GM23338 (cell line): ENCODE results near the gene SLC25A22. TPM values are rescaled to one million over a fixed set of nuclear protein-coding genes. Genes with fewer than 3 reads are reported as not detected.

Experiments used
- ETS1 ChIP-seq: IDR thresholded peaks from 2 replicates; pipeline ENCODE4 v1.6.1; 2016; ENCODE audit warnings: antibody characterized with exemption
- ZNF462 ChIP-seq: fragments of 250-450 bp; sonication (Bioruptor Pico); IDR thresholded peaks from 2 replicates; pipeline ENCODE4 v1.5.0; 2020; ENCODE audit warnings: mild to moderate bottlenecking, moderate library complexity
- polyA plus RNA-seq: library from polyadenylated mRNA; unstranded; fragments of >200 nt; fragmentation: Nextera tagmentation; extraction: Ambion mirVana; gene quantifications from 2 replicates; pipeline ENCODE4 v1.2.1, GENCODE V29; 2016
- small RNA-seq: library from RNA; depleted of rRNA; stranded (forward); fragments of <200 nt; gene quantifications from one replicate; pipeline ENCODE3, GENCODE V24; 2014; ENCODE audit warnings: low replicate concordance
- total RNA-seq: library from RNA; depleted of rRNA; stranded (reverse); fragments of >200 nt; shearing (Covaris generic); gene quantifications from 2 replicates; pipeline ENCODE4 v1.2.3, GENCODE V29; 2014; rRNA removed

The SLC25A22 gene
- total and polyA plus RNA-seq, 2 experiments from 2014 or later: 21.0 to 46.4 TPM

GRCh38 chr11:742156-742546, 55.9 kb downstream of the SLC25A22 start (continued):
- TF ChIP-seq ZNF462 (no peak), ETS1 (no peak)

Small RNAs within 50 kb of the gene (small RNA-seq; reads per million reads assigned to genes)
- gene SNORA52: not detected

Other genes with a start within 250 kb of the SLC25A22 start
- gene LMNTD2, start 237.5 kb downstream of the SLC25A22 start, total RNA-seq: 1.3 and 1.8 TPM in 2 replicates
- 1.9 and 2.1 TPM in 2 replicates for gene LMNTD2, start 237.5 kb downstream of the SLC25A22 start, polyA plus RNA-seq
- gene RASSF7, start 237.3 kb downstream of the SLC25A22 start, total RNA-seq: 59.1 and 64.8 TPM in 2 replicates
- 37.6 and 39.6 TPM in 2 replicates for gene RASSF7, start 237.3 kb downstream of the SLC25A22 start, polyA plus RNA-seq
- 33.9 and 45.9 TPM in 2 replicates for gene PHRF1, start 221.8 kb downstream of the SLC25A22 start, total RNA-seq
- gene PHRF1, start 221.8 kb downstream of the SLC25A22 start, polyA plus RNA-seq: 11.0 and 11.6 TPM in 2 replicates
- gene IRF7, start 182.3 kb downstream of the SLC25A22 start, total RNA-seq: 13.8 and 17.3 TPM in 2 replicates
- gene IRF7, start 182.3 kb downstream of the SLC25A22 start, polyA plus RNA-seq: 11.4 and 12.3 TPM in 2 replicates
- not detected in 2 replicates for gene CDHR5, start 173.3 kb downstream of the SLC25A22 start, total RNA-seq
- not detected in 2 replicates for gene CDHR5, start 173.3 kb downstream of the SLC25A22 start, polyA plus RNA-seq
- not detected in 2 replicates for gene SCT, start 171.1 kb downstream of the SLC25A22 start, total RNA-seq
- gene SCT, start 171.1 kb downstream of the SLC25A22 start, polyA plus RNA-seq: 2.6 and 3.8 TPM in 2 replicates
- 0.27 and 1.0 TPM in 2 replicates for gene DRD4, start 161.0 kb downstream of the SLC25A22 start, total RNA-seq
- 1.3 and 1.8 TPM in 2 replicates for gene DRD4, start 161.0 kb downstream of the SLC25A22 start, polyA plus RNA-seq
- gene DEAF1, start 103.1 kb downstream of the SLC25A22 start, total RNA-seq: 33.5 and 42.6 TPM in 2 replicates
- 47.8 and 49.3 TPM in 2 replicates for gene DEAF1, start 103.1 kb downstream of the SLC25A22 start, polyA plus RNA-seq
- gene TMEM80, start 102.5 kb downstream of the SLC25A22 start, total RNA-seq: 12.8 and 13.1 TPM in 2 replicates
- gene TMEM80, start 102.5 kb downstream of the SLC25A22 start, polyA plus RNA-seq: 25.1 and 25.4 TPM in 2 replicates
- gene EPS8L2, start 92.0 kb downstream of the SLC25A22 start, total RNA-seq: 34.1 and 38.7 TPM in 2 replicates
- gene EPS8L2, start 92.0 kb downstream of the SLC25A22 start, polyA plus RNA-seq: 56.5 and 59.4 TPM in 2 replicates
- gene TALDO1, start 50.8 kb downstream of the SLC25A22 start, total RNA-seq: 339 and 353 TPM in 2 replicates
- 402 and 411 TPM in 2 replicates for gene TALDO1, start 50.8 kb downstream of the SLC25A22 start, polyA plus RNA-seq
- 28.0 and 51.0 TPM in 2 replicates for gene GATD1, start 20.8 kb downstream of the SLC25A22 start, total RNA-seq
- gene GATD1, start 20.8 kb downstream of the SLC25A22 start, polyA plus RNA-seq: 39.3 and 44.9 TPM in 2 replicates
- gene CEND1, start 8.2 kb downstream of the SLC25A22 start, total RNA-seq: 3.1 and 5.5 TPM in 2 replicates
- 4.8 and 5.7 TPM in 2 replicates for gene CEND1, start 8.2 kb downstream of the SLC25A22 start, polyA plus RNA-seq
- 26.0 and 37.6 TPM in 2 replicates for gene PIDD1, start 7.0 kb upstream of the SLC25A22 start, total RNA-seq
- 22.7 and 25.6 TPM in 2 replicates for gene PIDD1, start 7.0 kb upstream of the SLC25A22 start, polyA plus RNA-seq
- gene RPLP2, start 11.7 kb upstream of the SLC25A22 start, total RNA-seq: 428 and 518 TPM in 2 replicates
- gene RPLP2, start 11.7 kb upstream of the SLC25A22 start, polyA plus RNA-seq: 1,782 and 2,023 TPM in 2 replicates
- gene PNPLA2, start 20.6 kb upstream of the SLC25A22 start, total RNA-seq: 33.4 and 45.6 TPM in 2 replicates
- gene PNPLA2, start 20.6 kb upstream of the SLC25A22 start, polyA plus RNA-seq: 31.1 and 32.3 TPM in 2 replicates
- 58.0 and 64.1 TPM in 2 replicates for gene CRACR2B, start 29.6 kb upstream of the SLC25A22 start, total RNA-seq
- gene CRACR2B, start 29.6 kb upstream of the SLC25A22 start, polyA plus RNA-seq: 55.9 and 59.4 TPM in 2 replicates
- 109 and 119 TPM in 2 replicates for gene CD151, start 34.7 kb upstream of the SLC25A22 start, total RNA-seq
- 62.9 and 64.4 TPM in 2 replicates for gene CD151, start 34.7 kb upstream of the SLC25A22 start, polyA plus RNA-seq
- 32.2 and 34.0 TPM in 2 replicates for gene POLR2L, start 44.2 kb upstream of the SLC25A22 start, total RNA-seq
- 369 TPM in 2 replicates for gene POLR2L, start 44.2 kb upstream of the SLC25A22 start, polyA plus RNA-seq
- gene TSPAN4, start 44.6 kb upstream of the SLC25A22 start, total RNA-seq: 145 and 150 TPM in 2 replicates
- gene TSPAN4, start 44.6 kb upstream of the SLC25A22 start, polyA plus RNA-seq: 76.8 and 88.4 TPM in 2 replicates
- 51.2 and 67.3 TPM in 2 replicates for gene CHID1, start 112.5 kb upstream of the SLC25A22 start, total RNA-seq
- 54.1 and 55.4 TPM in 2 replicates for gene CHID1, start 112.5 kb upstream of the SLC25A22 start, polyA plus RNA-seq
- gene AP2A2, start 127.6 kb upstream of the SLC25A22 start, total RNA-seq: 36.4 and 47.5 TPM in 2 replicates
- gene AP2A2, start 127.6 kb upstream of the SLC25A22 start, polyA plus RNA-seq: 23.7 and 28.4 TPM in 2 replicates
- not detected in 2 replicates for gene MUC6, start 238.4 kb upstream of the SLC25A22 start, total RNA-seq
- not detected in 2 replicates for gene MUC6, start 238.4 kb upstream of the SLC25A22 start, polyA plus RNA-seq